T-helper 2 cell (primary cell): Measurements from ENCODE around the gene CMYA5.

Experiments used
- DNase-seq, 5 experiments: peaks; one replicate each; pipeline versions ENCODE4 v3.0.0 to v3.0.0-alpha.2; 2012 to 2022

Gene CMYA5

GRCh38 chr5:79837761-79838551 lies 148.3 kb downstream of the CMYA5 start:
- no peak for DNase-seq

GRCh38 chr5:79840084-79840990 lies 150.7 kb downstream of the CMYA5 start:
- DNase-seq: no peak

- DNase-seq: no peak
Measured at GRCh38 chr5:79841172-79841571, 151.5 kb downstream of the CMYA5 start.

- no peak for DNase-seq
Measured at GRCh38 chr5:79842006-79842881, 152.6 kb downstream of the CMYA5 start.

GRCh38 chr5:79842991-79843390 lies 153.4 kb downstream of the CMYA5 start:
- no peak for DNase-seq

- DNase-seq: no peak
Measured at GRCh38 chr5:79843450-79844388, 154.1 kb downstream of the CMYA5 start.

- no peak for DNase-seq
Measured at GRCh38 chr5:79844571-79844970, 154.9 kb downstream of the CMYA5 start.

- peak in 1 of 5 experiments; percentile 87 for DNase-seq
Measured at GRCh38 chr5:79845448-79846197, 156.0 kb downstream of the CMYA5 start.

- no peak for DNase-seq
Measured at GRCh38 chr5:79846198-79846521, 156.5 kb downstream of the CMYA5 start.

GRCh38 chr5:79847561-79847960 lies 157.9 kb downstream of the CMYA5 start:
- no peak for DNase-seq

GRCh38 chr5:79849061-79849460 lies 159.4 kb downstream of the CMYA5 start:
- DNase-seq: no peak
